Amygdala (tissue), 56 donors: ENCODE results near the gene SH3BP5L.

Experiments
- DNase-seq, 56 donors: peaks; one replicate each; lab custom pipeline; 2025; lab: John Stamatoyannopoulos, UW

The SH3BP5L gene

DNA sequence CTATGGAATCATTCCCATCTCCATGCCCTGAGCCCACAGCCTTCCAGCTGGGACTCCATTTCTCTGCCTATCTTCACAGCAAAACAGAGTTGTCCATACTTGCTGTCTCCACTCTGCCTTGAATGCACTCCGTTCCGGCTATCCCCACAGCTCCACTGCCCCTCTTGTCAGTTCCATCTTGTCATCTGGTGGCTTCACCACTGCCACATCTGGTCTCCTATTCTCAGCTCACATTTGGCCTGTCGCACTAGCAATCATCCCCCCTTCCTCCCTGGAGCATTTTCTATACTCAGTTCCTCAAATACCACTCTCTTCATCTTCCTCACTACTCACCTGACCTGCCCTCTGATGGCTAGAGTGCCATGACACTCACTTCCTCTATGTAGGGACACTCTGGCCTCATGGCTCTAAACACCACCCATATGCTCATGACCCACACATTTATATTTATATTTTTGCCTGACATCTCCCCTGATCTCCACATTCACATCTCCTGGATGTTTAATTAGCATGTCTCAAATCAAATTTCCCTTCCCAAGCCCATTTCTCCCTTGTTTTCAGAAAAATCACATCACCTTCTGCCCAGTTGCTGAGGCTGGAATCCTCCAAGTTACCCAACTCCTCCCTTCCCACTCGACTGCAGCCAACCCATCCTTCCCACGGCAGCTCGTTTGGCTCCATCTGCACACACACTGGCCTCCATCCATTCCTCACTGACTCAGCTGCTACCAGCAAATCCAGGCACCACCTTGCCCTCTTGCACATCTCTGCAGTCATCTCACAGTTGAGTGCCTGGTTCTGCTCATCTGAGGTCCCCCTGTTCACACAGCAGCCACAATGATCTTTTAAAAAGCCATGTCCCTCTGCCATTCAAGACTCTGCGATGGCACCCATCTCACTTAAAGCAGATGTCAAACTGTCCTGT lies 27.0 kb upstream of the SH3BP5L start:
- DNase-seq = peak in 3 of 56 donors; percentile 10 to 22 (median 20)

DNA sequence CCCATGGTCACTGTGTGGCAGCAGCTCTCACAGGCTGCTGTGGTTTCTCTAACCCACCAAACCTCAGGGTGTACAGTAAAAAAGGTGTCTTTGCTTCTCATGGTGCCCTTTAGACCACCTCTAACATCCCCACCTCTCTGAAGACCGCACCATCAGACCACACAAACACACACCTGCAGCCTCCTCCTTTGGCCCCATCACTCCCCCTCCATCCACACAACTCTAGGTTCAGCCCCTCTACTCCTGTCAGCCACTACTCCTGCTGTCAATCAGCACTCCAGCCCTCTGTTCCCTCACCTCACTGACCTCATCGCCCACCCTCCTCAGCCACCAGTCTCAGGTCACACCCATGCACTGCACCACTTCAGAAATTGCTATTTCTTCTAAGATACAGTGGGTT lies 25.7 kb upstream of the SH3BP5L start:
- no peak for DNase-seq

DNA sequence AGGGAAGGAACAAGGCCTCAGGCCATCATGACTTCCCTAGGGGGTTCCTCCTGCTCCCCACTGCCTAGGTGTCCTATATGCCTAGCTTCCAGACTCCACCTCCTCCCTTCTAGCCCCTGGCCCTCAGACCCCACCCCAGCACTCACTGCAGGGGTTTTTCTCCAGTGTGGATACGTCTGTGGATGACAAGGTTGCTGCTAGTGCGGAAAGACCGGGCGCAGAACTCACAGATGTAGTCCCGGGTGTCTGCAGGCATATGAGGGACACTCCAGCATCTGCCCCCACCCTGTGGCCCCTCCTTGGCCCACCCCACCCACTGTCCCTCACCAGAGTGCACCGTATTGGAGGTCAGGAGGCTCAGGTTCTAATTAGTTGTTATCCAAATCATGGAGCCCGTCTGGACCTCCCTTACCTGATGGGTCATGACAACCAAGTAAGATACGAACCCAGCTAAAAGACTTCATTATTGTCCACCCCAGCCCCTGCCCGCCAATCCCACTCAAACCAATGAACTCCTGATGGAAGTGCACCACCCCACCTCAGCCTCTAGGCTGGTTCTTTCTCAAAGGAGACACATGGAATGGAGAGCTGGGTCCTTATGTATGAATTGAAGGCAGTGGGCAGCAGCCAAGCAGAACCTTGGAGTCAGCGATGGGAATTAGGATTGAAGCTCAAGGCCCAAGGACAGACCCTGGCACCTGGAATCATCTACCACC lies 25.0 kb upstream of the SH3BP5L start:
- DNase-seq = no peak

DNA sequence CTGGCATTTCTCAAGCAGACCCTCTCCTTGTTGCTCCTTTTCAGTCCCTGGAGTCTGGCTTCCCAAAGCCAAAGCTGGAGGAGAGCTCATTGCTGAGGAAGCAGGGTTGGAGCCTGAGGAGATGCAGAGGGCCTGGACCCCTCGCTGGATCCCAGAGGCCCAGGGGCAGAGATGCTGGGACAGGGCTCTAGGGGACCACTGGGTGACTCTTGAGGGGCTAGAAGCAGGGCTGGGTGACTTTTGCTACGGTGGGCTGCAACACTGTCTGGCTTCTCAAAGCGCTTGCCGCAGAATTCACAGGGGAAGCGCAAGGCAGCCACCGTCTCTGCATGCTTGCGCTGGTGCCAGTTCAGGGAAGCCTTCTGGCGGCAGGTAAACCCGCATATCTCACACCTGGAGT lies 24.4 kb upstream of the SH3BP5L start:
- DNase-seq = no peak

DNA sequence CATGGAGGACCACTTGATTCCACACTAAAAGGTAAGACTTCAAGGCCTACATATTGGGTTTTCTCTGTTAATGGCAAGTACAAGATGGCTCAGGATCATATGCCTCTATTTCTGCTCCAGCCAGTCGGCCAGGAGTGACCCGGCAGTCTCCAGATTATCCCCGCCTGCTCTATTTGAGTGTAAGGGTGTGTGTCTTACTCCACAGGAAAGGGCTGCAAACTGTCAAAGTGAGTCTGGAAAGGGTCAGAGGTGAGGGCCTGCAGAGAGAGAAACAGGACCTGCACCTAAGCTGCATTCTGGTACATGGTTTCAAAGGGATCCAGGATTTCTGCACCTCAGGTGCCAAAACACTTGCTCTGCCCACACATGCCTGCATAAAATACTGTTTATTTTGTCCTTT lies 23.9 kb upstream of the SH3BP5L start:
- DNase-seq = no peak

DNA sequence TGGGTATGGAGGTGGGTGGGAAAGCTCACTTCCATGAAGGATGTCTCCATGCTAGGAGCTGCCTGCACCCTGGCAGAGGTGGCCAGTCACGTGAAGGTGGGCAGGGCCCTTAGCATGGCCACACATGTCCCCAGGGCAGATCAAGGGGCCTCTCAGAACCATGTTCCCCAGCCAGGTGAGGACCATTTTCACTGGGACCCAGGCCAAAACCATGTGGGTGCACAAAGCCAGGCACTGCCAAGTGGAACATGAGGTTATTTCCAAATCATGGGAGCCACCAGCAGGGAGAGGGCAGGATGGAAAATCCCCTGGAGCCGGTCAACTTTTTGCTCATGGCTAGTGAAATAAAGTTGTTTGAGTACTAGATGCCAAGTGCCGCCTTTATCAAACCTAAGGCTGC lies 23.4 kb upstream of the SH3BP5L start:
- DNase-seq = no peak

DNA sequence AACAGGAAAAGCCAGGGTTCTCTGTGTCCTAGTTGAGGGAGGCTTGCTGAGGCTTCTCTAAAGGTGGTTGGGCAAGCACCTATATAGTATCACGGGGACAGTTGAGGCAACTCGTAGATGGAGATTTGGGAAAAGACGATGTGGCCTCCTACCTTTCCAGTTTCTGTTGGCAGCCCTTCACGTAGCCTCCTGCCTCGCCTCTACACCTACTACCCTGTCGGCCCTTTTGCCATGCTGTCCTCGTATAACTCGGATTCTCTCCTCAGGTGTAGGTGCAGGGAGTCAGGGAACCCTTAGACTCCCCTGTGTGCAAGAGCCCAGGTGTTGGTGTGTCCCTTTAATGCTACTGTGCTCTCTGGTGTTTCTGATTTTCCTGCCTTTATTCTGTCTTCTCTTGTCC lies 22.9 kb upstream of the SH3BP5L start:
- DNase-seq = no peak

DNA sequence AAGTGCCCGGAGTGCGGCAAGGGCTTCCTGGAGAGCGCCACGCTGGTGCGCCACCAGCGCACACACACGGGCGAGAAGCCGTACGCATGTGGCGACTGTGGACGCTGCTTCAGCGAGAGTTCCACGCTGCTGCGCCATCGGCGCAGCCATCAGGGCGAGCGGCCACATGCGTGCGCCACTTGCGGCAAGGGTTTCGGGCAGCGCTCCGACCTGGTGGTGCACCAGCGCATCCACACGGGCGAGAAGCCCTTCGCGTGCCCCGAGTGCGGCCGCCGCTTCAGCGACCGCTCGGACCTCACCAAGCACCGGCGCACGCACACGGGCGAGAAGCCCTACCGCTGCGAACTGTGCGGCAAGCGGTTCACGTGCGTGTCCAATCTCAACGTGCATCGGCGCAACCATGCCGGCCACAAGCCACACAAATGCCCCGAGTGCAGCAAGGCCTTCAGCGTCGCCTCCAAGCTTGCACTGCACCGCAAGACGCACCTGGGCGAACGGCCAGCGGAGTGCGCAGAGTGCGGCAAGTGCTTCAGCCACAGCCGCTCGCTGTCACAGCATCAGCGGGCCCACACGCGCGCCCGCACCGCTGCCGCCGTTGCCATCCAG lies 22.3 kb upstream of the SH3BP5L start:
- no peak for DNase-seq

DNA sequence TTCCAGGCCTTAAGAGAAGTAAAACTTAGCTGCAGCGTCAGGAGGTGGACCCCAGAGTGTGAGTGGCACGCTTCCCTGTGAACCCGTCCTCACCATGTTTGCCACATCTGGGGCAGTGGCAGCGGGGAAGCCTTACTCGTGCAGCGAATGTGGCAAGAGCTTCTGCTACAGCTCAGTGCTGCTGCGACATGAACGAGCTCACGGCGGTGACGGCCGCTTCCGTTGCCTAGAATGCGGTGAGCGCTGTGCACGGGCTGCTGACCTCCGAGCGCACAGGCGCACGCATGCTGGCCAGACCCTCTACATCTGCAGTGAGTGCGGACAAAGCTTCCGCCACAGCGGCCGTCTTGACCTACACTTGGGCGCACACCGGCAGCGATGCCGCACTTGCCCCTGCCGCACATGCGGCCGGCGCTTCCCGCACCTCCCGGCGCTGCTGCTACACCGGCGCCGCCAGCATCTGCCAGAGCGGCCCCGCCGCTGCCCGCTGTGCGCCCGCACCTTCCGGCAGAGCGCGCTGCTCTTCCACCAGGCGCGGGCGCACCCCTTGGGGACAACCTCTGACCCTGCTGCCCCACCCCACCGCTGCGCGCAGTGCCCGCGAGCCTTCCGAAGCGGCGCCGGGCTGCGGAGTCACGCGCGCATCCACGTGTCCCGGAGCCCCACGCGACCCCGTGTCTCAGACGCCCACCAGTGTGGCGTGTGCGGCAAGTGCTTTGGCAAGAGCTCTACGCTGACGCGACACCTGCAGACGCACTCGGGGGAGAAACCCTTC lies 21.7 kb upstream of the SH3BP5L start:
- no peak for DNase-seq

DNA sequence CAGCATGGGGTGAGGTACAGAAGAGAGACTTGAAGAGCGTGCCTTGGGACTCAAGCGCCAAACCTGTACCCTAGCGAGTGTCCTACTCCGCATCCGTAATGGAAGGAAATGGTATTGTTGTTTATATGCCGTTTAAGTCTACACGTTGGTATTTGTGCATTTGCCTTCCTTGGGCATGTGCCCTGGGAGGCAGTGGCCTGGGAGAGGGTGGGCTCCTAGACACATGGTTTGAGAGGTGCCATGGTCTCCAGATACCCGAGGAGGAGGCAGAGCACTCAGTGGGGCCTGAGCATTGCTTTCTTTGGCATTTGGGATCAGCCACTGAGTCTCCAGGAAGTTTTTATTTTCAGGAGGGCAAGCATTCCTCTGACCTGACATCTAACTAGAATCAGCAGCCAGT lies 18.8 kb upstream of the SH3BP5L start:
- DNase-seq = no peak

DNA sequence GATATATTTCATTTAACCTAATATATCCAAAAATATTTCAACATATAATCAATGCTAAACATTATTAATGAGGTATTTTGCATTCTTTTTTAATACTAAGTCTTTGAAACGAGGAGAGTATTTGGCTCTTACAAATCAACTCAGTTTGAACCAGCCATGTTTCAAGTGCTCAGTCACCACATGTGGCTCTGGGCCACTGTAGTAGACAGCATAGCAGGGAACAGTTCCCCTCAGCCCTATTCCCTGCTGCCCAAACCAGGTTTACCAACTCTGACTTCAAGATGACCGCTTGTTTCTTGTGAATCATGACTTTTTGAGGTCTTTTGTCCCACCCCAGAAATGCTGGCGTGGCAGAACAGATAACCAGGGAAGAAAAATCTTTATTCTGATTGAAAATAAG lies 18.0 kb upstream of the SH3BP5L start:
- no peak for DNase-seq

DNA sequence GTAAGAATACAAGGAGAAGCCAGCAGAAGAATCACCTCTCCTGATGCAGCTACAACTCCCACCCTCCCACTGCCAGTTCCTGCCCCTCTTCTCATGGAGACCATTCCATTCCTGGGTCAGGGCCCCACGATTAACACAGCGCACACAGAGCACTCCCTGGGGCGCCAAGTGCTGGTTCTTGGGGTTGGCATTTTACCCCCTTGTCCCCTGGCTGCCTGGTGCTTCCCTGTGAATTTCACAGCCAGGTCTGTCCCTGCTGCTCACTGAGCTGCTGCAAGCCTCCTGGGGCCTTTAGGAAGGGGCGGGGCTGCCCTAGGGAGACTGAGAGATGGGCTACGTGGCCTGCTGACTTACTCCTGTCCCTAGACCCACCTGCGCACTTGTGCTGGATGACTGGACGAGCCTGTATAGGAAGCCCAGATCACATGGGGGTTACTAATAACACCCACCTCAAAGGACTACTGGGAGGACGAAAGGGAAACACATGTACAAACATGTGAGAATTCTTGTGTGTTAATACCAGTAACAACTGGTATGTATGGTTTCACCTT lies 17.1 kb upstream of the SH3BP5L start:
- DNase-seq = no peak

DNA sequence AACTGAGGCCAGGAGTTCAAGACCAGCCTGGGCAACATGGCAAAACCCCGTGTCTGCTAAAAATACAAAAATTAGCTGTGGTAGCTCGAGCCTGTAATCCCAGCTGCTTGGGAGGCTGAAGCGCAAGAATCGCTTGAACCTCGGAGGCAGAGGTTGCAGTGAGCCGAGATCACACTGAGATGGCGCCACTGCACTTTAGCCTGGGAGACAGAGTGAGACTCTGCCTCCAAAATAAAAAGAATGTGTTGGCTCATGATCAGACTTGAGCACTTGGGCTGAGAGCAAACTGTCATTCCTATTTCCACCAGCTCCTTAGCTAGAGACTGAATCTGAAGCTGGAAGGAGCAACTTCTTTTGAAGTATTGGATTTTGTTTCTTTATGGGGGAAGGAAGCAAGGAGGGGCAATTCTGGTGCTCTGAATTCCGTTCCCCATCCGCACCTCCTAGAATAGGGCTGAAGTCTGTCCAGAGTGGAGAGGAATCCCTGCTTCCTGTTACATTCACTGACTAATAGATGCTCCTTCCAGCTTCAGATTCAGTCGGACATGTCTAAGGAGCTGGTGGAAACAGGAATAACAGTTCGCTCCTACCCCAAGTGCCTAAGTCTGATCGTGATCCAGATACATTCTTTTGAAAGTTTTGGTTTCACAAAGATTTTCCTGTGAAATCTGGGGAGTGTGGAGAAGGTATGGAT lies 16.1 kb upstream of the SH3BP5L start:
- no peak for DNase-seq

DNA sequence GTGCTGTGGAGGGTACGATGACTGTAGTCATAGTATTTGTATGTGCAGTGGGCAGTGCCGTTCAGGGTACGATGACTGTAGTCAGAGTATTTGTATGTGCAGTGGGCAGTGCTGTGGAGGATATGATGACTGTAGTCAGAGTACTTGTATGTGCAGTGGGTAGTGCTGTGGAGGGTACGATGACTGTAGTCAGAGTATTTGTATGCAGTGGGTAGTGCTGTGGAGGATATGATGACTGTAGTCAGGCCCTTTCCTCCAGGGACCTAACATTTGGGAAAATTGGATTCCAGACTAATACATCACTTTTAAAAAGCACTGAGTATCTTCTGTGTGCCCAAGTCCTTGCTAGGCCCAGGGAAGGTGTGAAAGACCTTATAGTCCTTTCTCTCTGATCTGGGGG lies 15.2 kb upstream of the SH3BP5L start:
- no peak for DNase-seq

DNA sequence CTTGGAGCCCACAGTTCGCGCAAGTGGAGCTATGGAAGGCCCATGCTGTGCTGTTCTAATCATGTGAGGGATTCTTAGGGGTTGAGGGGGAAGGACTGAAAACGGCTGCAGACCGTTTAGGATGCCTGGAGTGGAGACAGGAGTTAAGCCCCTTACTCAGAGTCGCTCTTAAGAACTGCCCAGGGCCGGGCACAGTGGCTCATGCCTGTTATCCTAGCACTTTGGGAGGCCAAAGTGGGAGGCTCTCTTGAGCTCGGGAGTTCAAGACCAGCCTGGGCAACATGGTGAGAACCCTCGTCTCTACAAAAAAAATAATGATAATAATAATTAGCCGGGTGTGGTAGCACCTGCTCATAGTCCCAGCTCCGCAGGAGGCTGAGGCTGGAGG lies 13.4 kb upstream of the SH3BP5L start:
- DNase-seq = no peak

DNA sequence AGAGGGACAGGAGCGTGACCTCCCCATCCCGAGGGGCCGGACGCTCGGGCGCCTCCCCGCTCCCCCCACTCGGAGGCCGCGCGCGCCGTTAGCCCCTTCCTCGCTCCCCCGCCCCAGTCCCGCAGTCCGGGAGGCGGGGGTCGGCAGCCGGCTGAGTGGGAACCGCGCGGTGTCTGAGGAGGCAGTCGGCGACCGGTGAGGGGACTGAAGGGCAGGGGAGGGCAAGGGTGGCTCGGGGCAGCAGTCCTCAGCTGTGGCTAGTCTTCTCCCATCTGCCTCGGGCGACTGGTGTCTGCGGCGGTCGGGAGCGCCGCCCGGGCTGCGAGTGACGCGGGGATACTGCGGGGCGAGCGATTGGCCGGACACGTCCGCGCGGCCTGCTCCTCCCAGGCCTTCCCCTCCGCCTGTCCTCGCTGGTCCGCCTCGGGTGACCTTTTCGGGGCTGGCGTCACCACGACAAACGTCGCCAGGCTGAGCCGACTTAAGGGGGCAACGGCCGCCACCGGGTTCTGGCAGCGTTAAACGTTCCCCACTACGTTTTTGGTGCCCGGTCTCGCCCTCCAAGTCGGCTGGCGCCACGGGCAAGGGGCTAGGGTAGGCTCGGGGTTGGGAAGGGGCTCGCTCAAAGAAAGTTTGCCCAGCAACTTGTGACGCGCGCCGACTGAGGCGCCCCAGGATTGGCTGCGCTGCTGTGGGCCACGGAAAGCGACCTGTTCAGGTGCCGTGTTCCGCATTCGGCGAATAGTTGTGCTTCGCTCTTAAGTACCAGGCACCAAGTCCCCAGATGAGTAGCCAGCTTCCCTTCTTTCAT lies 12.8 kb upstream of the SH3BP5L start:
- DNase-seq = peak; percentile 61 to 96 (median 89)

DNA sequence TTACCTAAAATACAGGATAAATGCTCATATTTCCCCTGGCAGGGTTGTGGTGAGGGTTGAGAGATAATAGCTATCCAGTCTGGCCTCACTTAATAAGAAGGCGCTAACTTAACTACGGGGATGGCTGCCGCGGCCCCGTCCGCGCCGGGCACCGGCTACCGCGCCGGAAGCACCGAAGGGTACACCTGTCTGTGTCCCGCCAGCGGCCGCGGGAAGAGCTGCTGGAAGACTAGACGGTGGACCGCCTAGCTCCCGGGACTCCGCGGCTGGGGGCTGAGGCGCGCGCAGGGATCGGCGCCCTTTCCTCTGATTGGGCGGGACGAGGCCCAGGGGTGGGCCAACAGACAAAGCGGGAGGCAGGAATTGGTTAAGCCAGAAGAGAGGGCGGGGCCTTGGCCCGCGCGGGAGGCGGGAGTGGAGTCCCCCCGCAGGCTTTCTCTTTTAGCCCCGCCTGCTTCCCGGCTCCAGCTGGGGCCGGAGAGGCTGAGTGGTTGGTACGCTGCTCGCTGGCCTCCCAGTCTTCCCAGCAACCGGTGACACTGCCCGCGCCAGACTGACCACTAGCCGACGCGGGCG lies 12.2 kb upstream of the SH3BP5L start, which contains the start of gene ZNF672:
ZNF672 (plus strand) TSS at position 444 of the 576 bp plus-strand sequence. CDS start 9,051 bp downstream, outside the sequence.
- DNase-seq = peak; percentile 83 to 99 (median 97)

DNA sequence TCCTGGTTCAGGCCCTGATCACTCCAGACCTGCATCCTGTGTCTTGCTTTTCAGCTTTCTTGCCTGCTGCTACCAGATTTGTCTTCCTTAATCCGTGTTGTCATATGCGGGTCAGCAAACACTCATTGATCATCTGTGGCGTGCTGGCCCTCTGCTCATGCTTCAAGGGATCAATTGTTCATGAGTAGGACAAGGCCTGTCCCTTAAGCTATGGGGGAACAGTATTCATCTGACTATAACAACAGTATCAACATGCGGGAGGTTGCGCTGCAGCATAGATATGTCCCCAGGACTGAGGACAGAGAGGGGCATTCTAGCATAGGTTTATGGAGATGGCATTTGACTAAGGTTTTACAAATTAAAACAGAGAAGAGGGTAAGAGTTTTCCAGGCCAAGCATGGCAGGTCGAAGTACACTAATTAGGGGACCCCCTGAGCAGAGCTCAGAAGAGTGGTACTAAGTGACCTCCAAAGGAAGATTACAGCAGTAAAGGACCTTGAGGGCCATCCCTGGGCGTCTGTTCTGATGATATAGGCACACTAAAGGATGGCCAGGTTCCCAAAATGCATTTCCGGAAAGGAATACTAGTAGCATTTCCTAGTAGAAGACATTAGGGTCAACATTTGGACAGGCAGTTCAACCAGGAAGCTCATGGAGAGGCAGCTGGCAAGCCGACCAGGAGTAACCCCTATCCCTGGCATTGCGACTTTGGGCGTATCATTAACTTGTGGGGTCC lies 11.5 kb upstream of the SH3BP5L start:
- peak in 1 of 56 donors; percentile 61 for DNase-seq
